ENCODE results near the gene RBSN. TPM values are rescaled to one million over a fixed set of nuclear protein-coding genes. Genes with fewer than 3 reads are reported as not detected.

Gene RBSN
- total and polyA plus RNA-seq, 2 donors from 2014 or later, result 5.7 to 24.0 TPM

DNA sequence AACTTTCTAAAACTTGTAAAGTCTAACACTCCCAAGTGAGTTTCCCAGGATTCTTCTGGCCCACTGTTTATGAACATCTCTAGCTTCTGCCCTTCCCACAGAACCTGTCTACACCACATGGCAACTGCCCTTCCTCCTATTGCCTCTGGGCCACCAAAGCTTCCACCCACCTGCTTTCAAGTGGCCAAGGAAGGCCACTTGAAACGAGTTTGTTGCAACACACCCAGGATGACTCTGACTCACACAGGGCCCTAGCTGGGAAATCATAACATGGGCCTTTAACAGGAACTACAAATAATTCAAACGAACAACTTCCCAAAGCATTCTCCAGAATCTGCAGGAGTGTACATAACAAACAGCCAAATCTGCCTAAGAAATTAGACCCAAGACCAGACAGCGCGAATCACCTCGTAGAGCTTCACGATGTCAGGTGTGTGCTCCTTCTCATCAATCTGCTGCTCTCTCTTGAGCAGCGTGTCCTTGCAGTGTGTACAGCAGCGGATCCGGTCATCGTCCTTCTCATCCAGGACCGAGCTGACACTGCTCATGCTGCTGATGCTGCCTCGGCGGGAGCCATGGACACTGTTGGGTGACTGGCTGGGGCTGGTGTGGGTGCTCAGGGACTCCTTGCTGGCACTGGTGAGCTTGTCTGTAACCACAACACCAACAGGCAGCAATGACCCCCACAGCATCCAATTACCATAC lies 16.8 kb downstream of the RBSN start:
- no peak overlapping the region for H3K27ac ChIP-seq (ENCODE audit: low read depth in 2 of 2, low read length in 2 of 2)
- no peak for DNase-seq
- no peaks in the 10 kb centered on the region for H3K4me1 ChIP-seq (ENCODE audit: control insufficient read depth in 2 of 3, insufficient read depth in 2 of 3, low read depth in 1 of 3, low read length in 3 of 3)

DNA sequence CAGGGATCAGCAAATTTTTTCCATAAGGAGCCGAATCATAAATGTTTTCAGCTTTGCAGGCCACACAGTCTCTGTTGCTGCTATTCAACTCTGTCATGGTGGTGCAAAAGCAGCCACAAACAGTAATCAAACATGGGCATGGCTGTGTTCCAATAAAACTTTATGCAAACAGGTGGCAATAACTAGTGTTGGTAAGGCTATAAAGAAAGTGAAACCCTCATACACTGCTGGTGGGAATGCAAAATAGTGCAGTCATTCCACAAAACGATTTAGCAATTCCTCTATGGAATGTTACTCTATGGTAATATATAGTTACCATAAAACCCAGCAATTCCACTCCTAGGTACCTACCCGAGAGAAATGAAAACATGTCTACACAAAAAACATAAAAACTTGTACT lies 19.9 kb downstream of the RBSN start:
- DNase-seq (no peak), FAIRE-seq (no peak)
- Histone ChIP-seq H3K36me3 (ENCODE audit: control insufficient read depth in 2 of 3, insufficient read depth in 3 of 3, low read length in 3 of 3) (peaks cover 14 to 74% (median 62%) of the 10 kb centered on the region in 3 donors), H3K9me3 (ENCODE audit: control insufficient read depth in 2 of 3, insufficient read depth in 1 of 3, low read length in 3 of 3) (no peaks in the 10 kb centered on the region), H3K4me3 (ENCODE audit: low read length in 3 of 3) (no peak overlapping the region), H3K4me1 (ENCODE audit: control insufficient read depth in 2 of 3, insufficient read depth in 2 of 3, low read depth in 1 of 3, low read length in 3 of 3) (no peaks in the 10 kb centered on the region), H3K27ac (ENCODE audit: low read depth in 2 of 2, low read length in 2 of 2) (no peak overlapping the region), H3K27me3 (ENCODE audit: control insufficient read depth, insufficient read depth, low read length) (no peaks in the 10 kb centered on the region), H3K9ac (ENCODE audit: low read length in 3 of 3) (no peak overlapping the region)
- TF ChIP-seq, protein P1, sequence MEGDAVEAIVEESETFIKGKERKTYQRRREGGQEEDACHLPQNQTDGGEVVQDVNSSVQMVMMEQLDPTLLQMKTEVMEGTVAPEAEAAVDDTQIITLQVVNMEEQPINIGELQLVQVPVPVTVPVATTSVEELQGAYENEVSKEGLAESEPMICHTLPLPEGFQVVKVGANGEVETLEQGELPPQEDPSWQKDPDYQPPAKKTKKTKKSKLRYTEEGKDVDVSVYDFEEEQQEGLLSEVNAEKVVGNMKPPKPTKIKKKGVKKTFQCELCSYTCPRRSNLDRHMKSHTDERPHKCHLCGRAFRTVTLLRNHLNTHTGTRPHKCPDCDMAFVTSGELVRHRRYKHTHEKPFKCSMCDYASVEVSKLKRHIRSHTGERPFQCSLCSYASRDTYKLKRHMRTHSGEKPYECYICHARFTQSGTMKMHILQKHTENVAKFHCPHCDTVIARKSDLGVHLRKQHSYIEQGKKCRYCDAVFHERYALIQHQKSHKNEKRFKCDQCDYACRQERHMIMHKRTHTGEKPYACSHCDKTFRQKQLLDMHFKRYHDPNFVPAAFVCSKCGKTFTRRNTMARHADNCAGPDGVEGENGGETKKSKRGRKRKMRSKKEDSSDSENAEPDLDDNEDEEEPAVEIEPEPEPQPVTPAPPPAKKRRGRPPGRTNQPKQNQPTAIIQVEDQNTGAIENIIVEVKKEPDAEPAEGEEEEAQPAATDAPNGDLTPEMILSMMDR (IDR thresholded peaks at IDR 0.05; ENCODE audit: borderline replicate concordance, extremely low read depth, insufficient read depth), result no peak
- intact Hi-C loops (cut with DNase I), result no loop called here

More for the DNA sequence above, 16.8 kb downstream of the RBSN start:
- Histone ChIP-seq H3K9ac (ENCODE audit: low read length in 3 of 3) (no peak overlapping the region), H3K36me3 (ENCODE audit: control insufficient read depth in 2 of 3, insufficient read depth in 3 of 3, low read length in 3 of 3) (peaks cover 15 to 79% (median 52%) of the 10 kb centered on the region in 3 donors), H3K4me3 (ENCODE audit: low read length in 3 of 3) (no peak overlapping the region), H3K9me3 (ENCODE audit: control insufficient read depth in 2 of 3, insufficient read depth in 1 of 3, low read length in 3 of 3) (no peaks in the 10 kb centered on the region), H3K27me3 (ENCODE audit: control insufficient read depth, insufficient read depth, low read length) (no peaks in the 10 kb centered on the region)
- TF ChIP-seq, protein P1 (IDR thresholded peaks at IDR 0.05; ENCODE audit: borderline replicate concordance, extremely low read depth, insufficient read depth), result no peak
- FAIRE-seq, result no peak
- intact Hi-C loops (cut with DNase I), result no loop called here

DNA sequence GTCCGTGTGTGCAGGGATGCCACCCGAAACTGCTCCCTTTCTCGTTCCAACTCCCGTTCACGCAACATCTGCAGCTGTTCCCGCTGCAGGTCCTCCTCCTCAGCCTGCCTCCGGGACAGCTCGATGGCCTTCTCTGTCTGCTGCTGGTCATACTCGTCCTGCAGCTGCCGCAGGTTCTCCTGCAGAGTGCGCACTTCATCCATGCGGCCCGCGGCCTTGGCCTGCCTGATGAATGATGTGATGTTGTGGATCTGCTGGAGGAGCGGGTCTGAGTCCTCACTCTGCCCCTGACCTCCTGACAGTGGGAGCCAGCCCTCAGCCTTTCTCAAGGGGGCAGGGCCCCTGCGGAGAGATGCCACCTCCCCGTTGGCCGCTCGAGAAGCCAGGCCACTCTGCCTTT lies 24.4 kb downstream of the RBSN start:
- no peak for DNase-seq
- TF ChIP-seq, protein P1 (IDR thresholded peaks at IDR 0.05; ENCODE audit: borderline replicate concordance, extremely low read depth, insufficient read depth), result no peak
- Histone ChIP-seq H3K9me3 (ENCODE audit: control insufficient read depth in 2 of 3, insufficient read depth in 1 of 3, low read length in 3 of 3) (no peaks in the 10 kb centered on the region), H3K27ac (ENCODE audit: low read depth in 2 of 2, low read length in 2 of 2) (no peak overlapping the region), H3K36me3 (ENCODE audit: control insufficient read depth in 2 of 3, insufficient read depth in 3 of 3, low read length in 3 of 3) (peaks cover 10 to 49% (median 41%) of the 10 kb centered on the region in 3 donors), H3K4me3 (ENCODE audit: low read length in 3 of 3) (no peak overlapping the region), H3K9ac (ENCODE audit: low read length in 3 of 3) (no peak overlapping the region), H3K27me3 (ENCODE audit: control insufficient read depth, insufficient read depth, low read length) (no peaks in the 10 kb centered on the region), H3K4me1 (ENCODE audit: control insufficient read depth in 2 of 3, insufficient read depth in 2 of 3, low read depth in 1 of 3, low read length in 3 of 3) (no peaks in the 10 kb centered on the region)
- intact Hi-C loops (cut with DNase I), result no loop called here
- FAIRE-seq, result no peak

Measured in kidney (tissue), 14 donors.